GM21367 (cell line): ENCODE data around the gene OOSP3.
"Not testable (repeated sequence)": the region's sequence is repeated elsewhere in the genome, so short reads cannot be mapped to it uniquely, and the experiment has no call there.

Experiments used
- ATAC-seq: cut with Tn5 transposase; IDR thresholded peaks from one replicate; pipeline ENCODE4 v1.9.1; 2021; ENCODE audit not compliant: unreplicated experiment

Gene OOSP3

GRCh38 chr11:59878575-59878974, at the start of gene OOSP3:
Gene OOSP3 (plus strand): TSS chr11:59878782. CDS start chr11:59878809, 27 bp downstream.
- ATAC-seq, result no peak

- no peak for ATAC-seq
Observed at GRCh38 chr11:59829358-59829757, 49.2 kb upstream of the OOSP3 start.

- ATAC-seq, result no peak
Observed at GRCh38 chr11:59833602-59834001, 45.0 kb upstream of the OOSP3 start.

GRCh38 chr11:59839615-59840014, 39.0 kb upstream of the OOSP3 start:
- ATAC-seq, result no peak

- ATAC-seq, result no peak
Observed at GRCh38 chr11:59841514-59841913, 37.1 kb upstream of the OOSP3 start.

- no peak for ATAC-seq
Observed at GRCh38 chr11:59842316-59842715, 36.3 kb upstream of the OOSP3 start.

GRCh38 chr11:59845399-59845798, 33.2 kb upstream of the OOSP3 start, which contains the start of gene CBLIF:
Gene CBLIF (minus strand): TSS chr11:59845499. CDS start chr11:59845453, 46 bp downstream.
- no peak for ATAC-seq

- ATAC-seq, result no peak
Observed at GRCh38 chr11:59846556-59846955, 32.0 kb upstream of the OOSP3 start.

- ATAC-seq, result no peak
Observed at GRCh38 chr11:59847626-59848025, 31.0 kb upstream of the OOSP3 start.

- ATAC-seq, result not testable (repeated sequence)
Observed at GRCh38 chr11:59848439-59848838, 30.1 kb upstream of the OOSP3 start.

GRCh38 chr11:59849129-59849528, 29.5 kb upstream of the OOSP3 start:
- no peak for ATAC-seq

GRCh38 chr11:59849551-59849950, 29.0 kb upstream of the OOSP3 start:
- ATAC-seq, result not testable (repeated sequence)

GRCh38 chr11:59851416-59851815, 27.2 kb upstream of the OOSP3 start:
- not testable (repeated sequence) for ATAC-seq

- ATAC-seq, result no peak
Observed at GRCh38 chr11:59854871-59855270, 23.7 kb upstream of the OOSP3 start.

GRCh38 chr11:59857439-59858434, 20.8 kb upstream of the OOSP3 start:
- ATAC-seq, result no peak

GRCh38 chr11:59859673-59860072, 18.9 kb upstream of the OOSP3 start:
- ATAC-seq, result no peak

GRCh38 chr11:59862252-59862651, 16.3 kb upstream of the OOSP3 start:
- ATAC-seq, result no peak

GRCh38 chr11:59865031-59865430, 13.6 kb upstream of the OOSP3 start:
- no peak for ATAC-seq

- no peak for ATAC-seq
Observed at GRCh38 chr11:59866397-59866796, 12.2 kb upstream of the OOSP3 start, which contains the start of gene TCN1. Gene TCN1 (minus strand): TSS chr11:59866487. CDS start chr11:59866470, 17 bp downstream.

GRCh38 chr11:59866836-59867235, 11.7 kb upstream of the OOSP3 start:
- no peak for ATAC-seq

- no peak for ATAC-seq
Observed at GRCh38 chr11:59867946-59868345, 10.6 kb upstream of the OOSP3 start.

GRCh38 chr11:59872076-59872475, 6.5 kb upstream of the OOSP3 start:
- ATAC-seq, result no peak
